ENCODE measurements around the gene CLEC18C. TPM values are rescaled to one million over a fixed set of nuclear protein-coding genes. Genes with fewer than 3 reads are reported as not detected.
"Not testable (repeated sequence)": the region's sequence is repeated elsewhere in the genome, so short reads cannot be mapped to it uniquely, and the experiment has no call there.

Gene CLEC18C
- total and polyA plus RNA-seq, 12 donors: 0.09 to 0.37 (median 0.20) TPM; not detected in 5

DNA sequence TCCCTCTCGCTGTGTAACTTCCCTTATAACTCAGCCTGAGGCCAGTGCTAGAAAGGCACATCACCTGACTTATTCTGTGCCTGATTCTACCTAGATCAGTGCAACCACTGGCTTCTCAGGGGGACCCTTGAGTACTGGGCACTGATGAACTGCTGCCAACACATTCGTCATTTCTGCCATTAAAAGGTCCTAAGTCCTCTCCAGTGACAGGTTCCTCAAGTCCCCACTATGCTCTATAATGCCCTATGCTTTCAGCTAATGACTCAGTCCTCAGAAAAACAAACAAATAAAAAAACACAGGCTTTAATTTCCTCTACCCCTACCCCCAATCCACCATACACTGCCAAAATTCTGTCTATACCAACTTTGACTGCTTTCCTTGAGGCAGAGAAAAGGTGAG is 49.6 kb downstream of the CLEC18C start:
- Histone ChIP-seq H3K27ac (peak overlapping the region in 1 of 10 donors; percentile 44), H3K36me3 (peaks cover 0 to 67% (median 7%) of the 10 kb centered on the region in 9 donors)
- H3K4me3 ChIP-seq; H3K9me3 ChIP-seq; H3K4me1 ChIP-seq; ATAC-seq; intact Hi-C loops (cut with DNase I); DNase-seq; H3K27me3 ChIP-seq: not testable (repeated sequence)
- WGBS, 2 donors: 63 to 94% methylated on average over 1 of the region's 2 CpGs

DNA sequence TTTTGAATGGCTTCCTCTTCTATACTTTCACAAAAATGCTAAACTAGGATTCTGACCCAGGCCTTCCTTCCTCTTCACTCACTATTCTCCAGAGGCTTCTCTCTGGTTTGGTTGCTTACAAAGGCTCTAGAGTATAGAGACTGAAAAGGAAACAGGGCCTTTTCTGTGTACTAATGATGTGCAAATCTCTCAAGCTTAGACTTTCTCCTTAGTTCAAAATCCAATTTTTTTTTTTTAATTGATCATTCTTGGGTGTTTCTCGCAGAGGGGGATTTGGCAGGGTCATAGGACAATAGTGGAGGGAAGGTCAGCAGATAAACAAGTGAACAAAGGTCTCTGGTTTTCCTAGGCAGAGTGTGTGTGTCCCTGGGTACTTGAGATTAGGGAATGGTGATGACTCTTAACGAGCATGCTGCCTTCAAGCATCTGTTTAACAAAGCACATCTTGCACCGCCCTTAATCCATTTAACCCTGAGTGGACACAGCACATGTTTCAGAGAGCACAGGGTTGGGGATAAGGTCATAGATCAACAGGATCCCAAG is 50.5 kb downstream of the CLEC18C start:
- ATAC-seq; intact Hi-C loops (cut with DNase I); H3K27me3 ChIP-seq; DNase-seq; H3K4me1 ChIP-seq; H3K9me3 ChIP-seq; H3K4me3 ChIP-seq; H3K27ac ChIP-seq: not testable (repeated sequence)
- H3K36me3 ChIP-seq: peaks cover 0 to 69% (median 7%) of the 10 kb centered on the region in 9 donors
- 36 to 61% methylated on average over 1 of the region's 3 CpGs for WGBS, 2 donors

DNA sequence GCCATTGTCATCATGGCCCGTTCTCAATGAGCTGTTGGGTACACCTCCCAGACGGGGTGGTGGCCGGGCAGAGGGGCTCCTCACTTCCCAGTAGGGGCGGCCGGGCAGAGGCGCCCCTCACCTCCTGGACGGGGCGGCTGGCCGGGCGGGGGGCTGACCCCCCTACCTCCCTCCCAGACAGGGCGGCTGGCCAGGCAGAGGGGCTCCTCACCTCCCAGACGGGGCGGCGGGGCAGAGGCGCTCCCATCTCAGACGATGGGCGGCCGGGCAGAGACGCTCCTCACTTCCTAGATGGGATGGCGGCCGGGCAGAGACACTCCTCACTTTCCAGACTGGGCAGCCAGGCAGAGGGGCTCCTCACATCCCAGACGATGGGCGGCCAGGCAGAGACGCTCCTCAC is 51.1 kb downstream of the CLEC18C start:
- H3K27ac ChIP-seq; H3K4me1 ChIP-seq; H3K27me3 ChIP-seq; DNase-seq; H3K9me3 ChIP-seq; ATAC-seq; H3K4me3 ChIP-seq; intact Hi-C loops (cut with DNase I): not testable (repeated sequence)
- H3K36me3 ChIP-seq: peaks cover 0 to 69% (median 7%) of the 10 kb centered on the region in 9 donors
- WGBS, 2 donors: 95 to 98% methylated on average over 8 to 18 of the region's 24 CpGs

DNA sequence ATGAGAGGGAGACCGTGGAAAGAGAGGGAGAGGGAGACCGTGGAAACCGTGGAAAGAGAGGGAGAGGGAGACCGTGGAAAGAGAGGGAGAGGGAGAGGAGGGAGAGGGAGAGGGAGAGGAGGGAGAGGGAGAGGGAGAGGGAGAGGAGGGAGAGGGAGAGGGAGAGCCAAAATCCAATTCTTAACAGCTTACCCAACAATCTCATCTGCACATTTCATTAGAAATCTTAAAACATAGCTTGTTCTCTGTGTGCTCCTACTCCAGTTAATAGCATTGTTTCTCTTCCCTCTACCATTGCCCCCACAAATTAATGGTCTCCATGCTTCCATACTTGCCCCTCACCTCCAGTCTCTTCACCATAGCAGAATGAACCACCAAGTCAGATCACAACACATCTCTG is 51.8 kb downstream of the CLEC18C start:
- H3K9me3 ChIP-seq; intact Hi-C loops (cut with DNase I); ATAC-seq; DNase-seq; H3K4me3 ChIP-seq; H3K27ac ChIP-seq; H3K4me1 ChIP-seq; H3K27me3 ChIP-seq: not testable (repeated sequence)
- 89% methylated on average over 4 of the region's 4 CpGs; no CpG with 5 or more reads in 1 of the 2 donors for WGBS, 2 donors
- peaks cover 0 to 69% (median 7%) of the 10 kb centered on the region in 9 donors for H3K36me3 ChIP-seq

DNA sequence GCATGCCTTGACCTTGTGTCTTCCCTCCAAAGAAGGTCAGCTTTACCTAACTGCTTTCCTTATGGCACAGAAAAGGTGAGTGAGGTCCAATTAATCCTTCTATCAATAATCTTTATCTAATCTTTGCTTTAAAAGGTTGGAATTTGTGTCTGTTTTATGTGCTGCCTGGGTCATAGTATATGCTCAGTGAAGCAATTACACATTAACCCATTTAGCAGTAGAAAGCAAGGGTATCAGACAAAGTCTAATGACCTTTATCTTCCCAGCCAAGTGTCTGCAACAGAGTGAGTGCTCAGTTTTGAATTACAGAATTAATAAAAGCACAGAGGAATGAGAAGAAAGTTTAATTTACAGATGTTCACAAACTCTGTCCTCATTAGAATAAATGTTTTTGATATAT is 52.4 kb downstream of the CLEC18C start:
- H3K36me3 ChIP-seq: peaks cover 0 to 71% (median 7%) of the 10 kb centered on the region in 9 donors
- intact Hi-C loops (cut with DNase I); ATAC-seq; H3K4me1 ChIP-seq; H3K27me3 ChIP-seq; H3K4me3 ChIP-seq; H3K27ac ChIP-seq; H3K9me3 ChIP-seq; DNase-seq: not testable (repeated sequence)

DNA sequence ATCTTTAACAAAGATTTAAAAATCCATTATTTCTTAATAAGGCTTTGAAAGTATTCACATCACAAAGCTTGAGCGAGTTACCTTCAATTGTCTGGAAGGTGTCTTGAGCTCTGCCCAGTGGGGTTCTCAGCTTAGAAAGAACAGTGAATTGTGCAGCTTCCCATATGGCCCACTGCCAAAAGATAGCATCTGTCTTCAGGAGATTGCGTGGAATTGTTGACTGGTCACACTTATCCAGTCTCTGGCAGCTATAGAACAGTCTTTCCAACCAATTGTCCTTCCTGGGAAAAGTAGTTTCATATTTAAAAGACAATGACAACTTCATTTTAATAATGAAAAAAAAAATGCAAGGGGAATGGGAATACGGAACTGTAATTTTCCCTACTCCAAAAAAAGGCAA is 58.2 kb downstream of the CLEC18C start:
- whole genome bisulfite sequencing, 2 donors: 56 to 61% methylated on average over 2 of the region's 3 CpGs
- H3K4me3 ChIP-seq; H3K9me3 ChIP-seq; H3K4me1 ChIP-seq; DNase-seq; H3K27me3 ChIP-seq; H3K27ac ChIP-seq; ATAC-seq; intact Hi-C loops (cut with DNase I): not testable (repeated sequence)
- peaks cover 0 to 92% (median 14%) of the 10 kb centered on the region in 9 donors for H3K36me3 ChIP-seq

Other genes with a start within 250 kb of the CLEC18C start
- gene CLEC18A, start 222.5 kb upstream of the CLEC18C start, total RNA-seq: under 1 TPM in 8 of 10 donors, not detected in 2; 0.11 to 0.57 (median 0.30) TPM
- gene CLEC18A, start 222.5 kb upstream of the CLEC18C start, polyA plus RNA-seq: under 1 TPM; 0.30 to 0.59 TPM
- gene PDPR, start 59.5 kb upstream of the CLEC18C start, total RNA-seq: 10 to 100 TPM; 19.5 to 44.5 (median 31.6) TPM
- gene PDPR, start 59.5 kb upstream of the CLEC18C start, polyA plus RNA-seq: 10 to 100 TPM in 1 of 2 donors, 1 to 10 TPM in 1; 4.4 to 10.2 TPM
- gene EXOSC6, start 78.2 kb downstream of the CLEC18C start, total RNA-seq: 10 to 100 TPM; 10.5 to 19.2 (median 17.0) TPM
- 10 to 100 TPM in 1 of 2 donors, 1 to 10 TPM in 1; 8.6 to 10.2 TPM for gene EXOSC6, start 78.2 kb downstream of the CLEC18C start, polyA plus RNA-seq
- 10 to 100 TPM; 54.3 to 73.1 (median 59.4) TPM for gene AARS1, start 115.7 kb downstream of the CLEC18C start, total RNA-seq
- 10 to 100 TPM; 20.6 to 69.1 TPM for gene AARS1, start 115.7 kb downstream of the CLEC18C start, polyA plus RNA-seq
- 10 to 100 TPM; 14.8 to 25.3 (median 20.7) TPM for gene DDX19B, start 125.4 kb downstream of the CLEC18C start, total RNA-seq
- gene DDX19B, start 125.4 kb downstream of the CLEC18C start, polyA plus RNA-seq: 10 to 100 TPM; 11.6 to 19.0 TPM
- gene DDX19A, start 173.1 kb downstream of the CLEC18C start, total RNA-seq: 10 to 100 TPM; 22.9 to 31.3 (median 26.0) TPM
- gene DDX19A, start 173.1 kb downstream of the CLEC18C start, polyA plus RNA-seq: 10 to 100 TPM; 12.8 to 21.5 TPM